A549 (cell line): ENCODE data around the gene NUDT14.

Source experiments
- POLR2A ChIP-seq: IDR thresholded peaks from 2 replicates; pipeline ENCODE4 v1.6.1; 2012; ENCODE audit warnings: mild to moderate bottlenecking, low read length
- TF ChIP-seq, protein P1 (sequence below): fragments of 250-450 bp; sonication (Bioruptor Pico); IDR thresholded peaks from 2 replicates; pipeline ENCODE4 v1.5.0; 2021; ENCODE audit warnings: mild to moderate bottlenecking, moderate library complexity, borderline replicate concordance
- TF ChIP-seq, protein P2 (sequence below): fragments of >200 bp; sonication (Bioruptor Twin); formaldehyde crosslinking; IDR thresholded peaks from 3 replicates; pipeline ENCODE4 v1.5.1; 2016

DNA sequence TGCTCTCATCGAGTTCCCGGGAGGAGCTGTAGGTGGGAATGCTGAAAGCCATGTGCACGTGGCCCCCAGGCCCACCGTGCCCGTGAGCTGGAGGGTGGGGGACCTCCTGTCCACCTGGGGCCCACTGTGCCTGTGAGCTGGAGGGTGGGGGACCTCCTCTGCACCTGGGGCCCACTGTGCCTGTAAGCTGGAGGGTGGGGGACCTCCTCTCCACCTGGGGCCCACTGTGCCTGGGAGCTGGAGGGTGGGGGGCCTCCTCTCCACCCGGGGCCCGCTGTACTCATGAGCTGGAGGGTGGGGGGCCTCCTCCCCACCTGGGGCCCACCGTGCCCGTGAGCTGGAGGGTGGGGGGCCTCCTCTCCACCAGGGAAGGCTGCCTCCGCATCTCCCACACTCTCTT lies 13.9 kb upstream of the NUDT14 start:
- TF ChIP-seq, protein P1, sequence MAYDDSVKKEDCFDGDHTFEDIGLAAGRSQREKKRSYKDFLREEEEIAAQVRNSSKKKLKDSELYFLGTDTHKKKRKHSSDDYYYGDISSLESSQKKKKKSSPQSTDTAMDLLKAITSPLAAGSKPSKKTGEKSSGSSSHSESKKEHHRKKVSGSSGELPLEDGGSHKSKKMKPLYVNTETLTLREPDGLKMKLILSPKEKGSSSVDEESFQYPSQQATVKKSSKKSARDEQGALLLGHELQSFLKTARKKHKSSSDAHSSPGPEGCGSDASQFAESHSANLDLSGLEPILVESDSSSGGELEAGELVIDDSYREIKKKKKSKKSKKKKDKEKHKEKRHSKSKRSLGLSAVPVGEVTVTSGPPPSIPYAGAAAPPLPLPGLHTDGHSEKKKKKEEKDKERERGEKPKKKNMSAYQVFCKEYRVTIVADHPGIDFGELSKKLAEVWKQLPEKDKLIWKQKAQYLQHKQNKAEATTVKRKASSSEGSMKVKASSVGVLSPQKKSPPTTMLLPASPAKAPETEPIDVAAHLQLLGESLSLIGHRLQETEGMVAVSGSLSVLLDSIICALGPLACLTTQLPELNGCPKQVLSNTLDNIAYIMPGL (CRISPR knock-in tag): no peak
- no peak for TF ChIP-seq POLR2A
- TF ChIP-seq, protein P2, sequence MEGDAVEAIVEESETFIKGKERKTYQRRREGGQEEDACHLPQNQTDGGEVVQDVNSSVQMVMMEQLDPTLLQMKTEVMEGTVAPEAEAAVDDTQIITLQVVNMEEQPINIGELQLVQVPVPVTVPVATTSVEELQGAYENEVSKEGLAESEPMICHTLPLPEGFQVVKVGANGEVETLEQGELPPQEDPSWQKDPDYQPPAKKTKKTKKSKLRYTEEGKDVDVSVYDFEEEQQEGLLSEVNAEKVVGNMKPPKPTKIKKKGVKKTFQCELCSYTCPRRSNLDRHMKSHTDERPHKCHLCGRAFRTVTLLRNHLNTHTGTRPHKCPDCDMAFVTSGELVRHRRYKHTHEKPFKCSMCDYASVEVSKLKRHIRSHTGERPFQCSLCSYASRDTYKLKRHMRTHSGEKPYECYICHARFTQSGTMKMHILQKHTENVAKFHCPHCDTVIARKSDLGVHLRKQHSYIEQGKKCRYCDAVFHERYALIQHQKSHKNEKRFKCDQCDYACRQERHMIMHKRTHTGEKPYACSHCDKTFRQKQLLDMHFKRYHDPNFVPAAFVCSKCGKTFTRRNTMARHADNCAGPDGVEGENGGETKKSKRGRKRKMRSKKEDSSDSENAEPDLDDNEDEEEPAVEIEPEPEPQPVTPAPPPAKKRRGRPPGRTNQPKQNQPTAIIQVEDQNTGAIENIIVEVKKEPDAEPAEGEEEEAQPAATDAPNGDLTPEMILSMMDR: no peak
